NCI-H2227 treated with DMSO at 0.1 percent for 48 hours (cell line): ENCODE data around the gene MAGEF1.
A peak's percentile ranks its signal among the peaks of the same experiment; 100 is the strongest.

Experiments
- DNase-seq: peaks from one replicate; lab custom pipeline; 2025; lab: John Stamatoyannopoulos, UW

MAGEF1 gene

DNA sequence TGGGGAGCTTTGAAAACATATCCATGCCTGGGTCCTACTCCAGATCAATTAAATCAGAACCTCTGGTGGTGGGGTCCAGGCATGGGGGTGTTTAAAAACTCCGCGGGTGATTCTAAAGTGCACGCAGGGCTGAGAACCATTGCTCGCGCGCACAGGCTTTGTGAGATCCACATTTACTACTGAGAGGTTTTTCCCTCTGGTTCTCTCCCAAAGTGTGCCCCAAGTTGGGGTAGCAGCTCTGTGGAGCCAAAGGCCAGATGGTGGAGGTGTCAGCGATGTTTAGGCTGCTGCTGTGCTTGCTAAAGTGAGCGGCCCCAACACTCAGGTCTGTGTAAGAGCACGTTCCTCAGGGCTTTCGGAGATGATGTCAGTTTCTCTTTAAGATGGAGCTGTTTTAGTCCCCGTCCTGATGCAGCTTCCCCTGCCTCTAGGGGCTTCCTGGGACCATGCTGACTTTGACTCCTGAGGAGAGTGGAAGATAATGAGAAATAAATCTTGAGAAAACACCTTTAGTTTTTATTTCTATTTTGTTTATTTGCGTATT lies 13.4 kb upstream of the MAGEF1 start:
- no peak for DNase-seq

DNA sequence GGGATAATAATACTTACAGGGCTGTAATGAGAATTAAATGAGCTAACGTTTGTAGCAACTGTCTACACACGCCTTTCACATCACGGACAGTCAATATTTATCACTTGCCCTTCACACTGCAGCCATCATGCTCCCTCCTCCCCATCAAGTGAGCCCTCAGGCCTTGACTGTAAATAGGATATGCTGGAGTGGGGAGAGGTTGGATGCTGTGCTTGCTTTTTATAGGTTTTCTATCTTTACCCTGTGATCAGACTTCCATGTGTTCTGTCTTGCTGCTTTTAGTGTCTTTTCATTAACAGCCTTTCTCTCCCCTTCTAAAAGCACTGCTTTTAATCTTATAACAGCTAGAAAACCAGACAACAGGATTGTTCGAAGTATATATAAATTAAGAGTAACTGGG lies 12.8 kb upstream of the MAGEF1 start:
- DNase-seq, result no peak

DNA sequence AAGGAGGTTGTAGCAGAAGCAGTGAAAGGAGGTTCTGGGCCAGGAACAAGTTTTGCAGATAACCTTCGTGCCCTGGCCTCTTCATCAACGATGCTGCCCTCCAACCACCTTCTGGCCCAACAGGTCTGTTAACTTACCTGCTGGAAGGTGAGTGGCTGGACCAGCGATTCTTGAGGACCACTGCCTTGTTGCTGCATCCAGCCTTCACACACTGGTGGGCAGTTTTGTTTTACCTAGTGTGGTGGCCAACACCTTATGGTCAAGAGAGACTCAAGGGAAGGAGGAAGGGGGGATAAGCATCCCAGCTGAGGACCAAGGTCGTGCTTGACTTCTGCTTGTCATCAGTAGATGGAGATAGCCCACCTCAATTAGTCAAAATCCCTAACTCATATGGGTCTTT lies 7.8 kb upstream of the MAGEF1 start:
- DNase-seq, result no peak

DNA sequence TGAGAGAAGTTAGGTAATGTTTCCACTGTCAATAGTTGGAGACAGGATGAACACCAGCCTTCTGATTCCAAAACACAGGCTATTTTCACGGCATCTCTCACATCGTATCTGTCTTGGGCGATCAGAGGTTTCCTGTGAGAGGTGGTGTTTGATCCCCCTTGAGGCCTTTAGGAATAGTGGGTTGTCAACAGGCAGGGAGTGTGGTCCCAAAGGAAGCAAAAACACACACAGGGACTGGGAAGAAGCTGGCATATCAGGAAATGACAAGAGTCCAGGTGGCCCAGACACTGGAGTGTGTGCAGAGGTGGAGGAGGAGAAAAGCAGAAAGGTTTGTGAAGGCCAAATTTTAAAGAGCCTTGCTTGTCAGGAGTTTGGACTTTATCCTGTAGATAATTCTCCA lies 6.6 kb upstream of the MAGEF1 start:
- no peak for DNase-seq

DNA sequence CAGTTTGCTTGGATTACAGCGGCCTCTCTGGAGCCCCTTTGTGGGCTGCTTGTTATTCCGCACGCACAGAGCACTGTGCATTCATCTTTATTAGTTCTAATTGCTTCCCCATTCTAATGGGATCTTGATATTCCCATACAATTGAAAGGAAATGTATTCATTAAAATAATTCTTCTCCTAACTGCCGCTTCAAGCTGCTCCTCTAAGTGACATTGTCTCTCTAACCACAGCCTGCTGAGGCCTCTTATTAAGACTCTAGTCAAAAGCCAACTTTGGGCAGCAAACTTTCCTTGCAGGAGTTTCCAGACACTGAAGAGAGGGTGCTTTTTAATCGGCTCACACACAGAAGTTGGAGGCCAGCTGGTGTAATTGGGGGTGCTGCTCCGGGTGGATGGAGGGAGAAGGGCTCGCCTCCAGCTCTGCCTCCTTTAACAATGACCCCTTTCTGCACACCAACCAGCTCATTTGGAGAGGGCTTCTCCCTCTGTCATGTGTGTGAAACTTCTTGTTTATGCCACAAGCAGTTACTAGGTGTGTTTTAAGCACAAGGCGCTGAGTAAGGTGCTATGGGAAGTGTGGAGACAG lies 5.6 kb upstream of the MAGEF1 start:
- peak; percentile 45 for DNase-seq

DNA sequence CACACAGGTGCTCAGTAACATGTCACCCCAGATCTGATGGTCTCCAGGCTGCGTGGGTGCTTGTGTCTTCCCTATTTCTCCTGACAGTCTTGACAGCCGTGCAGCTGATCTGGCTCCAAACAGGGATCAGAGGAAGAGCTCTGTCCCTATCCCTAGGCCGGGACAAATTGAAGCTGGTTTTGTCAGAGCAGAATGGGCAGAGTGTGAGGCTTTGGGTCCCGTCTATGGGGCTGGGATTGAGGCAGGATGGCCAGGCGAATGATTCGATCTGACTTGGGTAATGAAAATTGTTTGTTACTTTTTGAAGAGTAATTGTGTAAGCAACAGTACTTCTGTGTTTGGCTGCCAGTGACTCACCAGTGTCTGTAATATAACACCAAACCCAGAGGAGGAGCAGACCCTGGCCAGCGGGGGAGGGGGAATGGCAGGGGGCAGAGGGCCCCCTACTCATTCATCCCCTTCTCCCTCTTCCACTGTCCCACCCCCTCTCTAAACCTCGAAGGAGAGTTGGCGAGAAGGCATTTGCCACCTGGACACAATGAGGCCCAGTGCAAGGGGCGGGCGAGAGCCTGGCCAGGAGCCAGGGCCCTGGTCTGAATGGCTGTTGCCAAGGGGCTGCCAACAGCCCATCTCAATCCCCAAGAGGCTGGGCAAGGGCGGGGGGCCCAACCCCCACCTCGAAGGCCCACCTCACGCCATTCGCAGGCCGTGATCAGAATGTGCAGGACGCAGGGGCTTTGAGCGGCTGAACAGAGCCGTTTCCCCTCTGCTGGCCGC lies 4.9 kb upstream of the MAGEF1 start:
- DNase-seq, result peak; percentile 15

DNA sequence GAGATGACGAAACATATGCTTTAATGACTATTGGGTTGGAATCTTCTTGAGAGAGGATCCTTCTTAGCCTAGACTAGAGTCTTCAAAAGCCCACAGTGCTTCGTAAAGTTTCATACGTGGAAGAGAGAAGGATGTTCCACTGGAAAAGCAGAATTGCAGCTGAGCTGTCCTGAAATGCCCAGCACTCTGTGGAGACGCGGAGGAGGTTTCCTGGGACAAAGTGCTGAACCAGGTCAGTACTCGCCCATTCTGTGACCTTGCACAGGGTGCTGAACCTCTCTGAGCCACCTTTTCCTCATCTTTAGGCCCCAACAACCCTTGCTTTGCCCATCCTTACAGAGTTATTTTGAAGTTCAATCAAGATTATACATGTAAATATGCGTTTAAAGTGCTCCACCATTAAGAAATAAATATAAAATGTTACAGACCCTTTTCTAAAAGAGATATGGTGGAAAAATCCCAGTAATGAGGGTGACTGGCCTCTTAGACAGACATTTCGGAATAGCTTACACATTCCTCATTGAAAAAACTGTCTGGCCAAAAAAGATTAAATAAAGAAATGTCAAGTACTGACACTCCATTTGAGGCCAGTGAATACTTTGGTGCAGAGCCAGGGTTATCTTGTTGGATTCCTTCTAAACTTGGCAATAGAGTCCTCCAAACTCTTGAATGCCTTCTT lies 4.2 kb upstream of the MAGEF1 start:
- no peak for DNase-seq

DNA sequence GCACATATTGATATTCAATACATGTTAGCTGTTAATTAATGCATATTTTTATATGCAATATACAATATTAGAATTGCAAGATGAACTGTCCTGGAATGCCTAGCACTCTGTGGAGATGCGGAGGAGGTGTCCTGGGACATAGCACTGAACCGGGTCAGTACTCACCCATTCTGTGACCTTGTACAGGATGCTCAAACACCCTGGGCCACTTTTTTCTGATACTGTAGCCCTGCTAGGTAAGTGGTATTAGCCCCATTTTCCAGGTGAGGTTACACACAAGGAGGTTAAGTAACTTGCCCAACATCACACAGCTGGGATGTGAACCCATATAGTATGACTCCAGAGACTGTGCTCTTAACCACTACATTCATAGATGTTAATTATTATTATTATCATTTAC lies 1.7 kb upstream of the MAGEF1 start:
- DNase-seq, result no peak

DNA sequence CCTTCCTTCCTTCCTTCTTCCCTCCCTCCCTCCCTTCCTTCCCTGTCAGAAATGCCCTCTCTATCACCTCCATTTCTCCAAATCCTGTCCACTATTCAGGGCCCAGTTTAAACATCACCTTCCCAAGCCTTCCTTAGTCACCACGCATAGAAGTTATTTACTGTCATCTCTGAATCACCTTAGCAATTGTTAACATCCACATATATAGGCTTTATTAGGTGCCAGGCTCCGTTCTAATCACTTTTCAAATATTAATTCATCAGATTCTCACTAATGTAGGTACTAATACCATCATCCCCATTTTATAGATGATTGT lies 1.1 kb upstream of the MAGEF1 start:
- no peak for DNase-seq

DNA sequence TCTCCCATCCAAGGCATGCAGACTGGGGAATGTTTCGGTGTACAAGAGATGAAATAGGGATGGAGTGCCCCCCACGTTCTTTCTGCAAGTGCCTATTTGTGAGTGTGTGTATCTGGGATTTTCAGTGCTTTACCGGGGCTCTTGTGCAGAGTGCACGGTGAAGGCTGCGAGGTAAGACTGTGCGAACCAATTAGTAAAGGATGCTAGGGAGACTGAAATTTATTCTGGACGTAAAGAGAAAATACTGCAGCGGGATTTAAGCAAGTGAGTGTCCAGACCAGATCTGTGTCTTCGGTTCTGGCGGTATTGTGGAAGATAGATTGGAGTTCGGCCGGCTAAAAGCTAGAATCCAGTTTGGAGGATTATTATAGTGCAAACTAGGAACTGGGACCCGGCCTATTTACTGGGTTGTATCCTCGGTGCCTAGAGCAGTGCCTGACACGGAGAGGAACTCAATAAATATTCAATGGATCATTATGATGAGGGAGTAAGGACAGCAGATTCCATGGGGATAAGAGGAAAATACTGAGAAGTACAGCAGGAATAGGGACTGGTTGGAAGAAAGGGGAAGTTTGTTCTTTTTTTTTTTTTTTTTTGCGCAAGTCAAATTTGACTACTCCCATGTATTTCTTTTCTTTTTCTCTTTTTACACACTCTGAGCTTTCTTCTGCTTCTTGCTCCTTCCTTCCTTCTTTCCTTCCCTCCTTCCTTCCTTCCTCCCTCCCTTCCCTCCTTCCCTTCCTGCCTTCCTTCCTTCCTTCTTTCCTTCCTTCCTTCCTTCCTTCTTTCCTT lies 580 bp upstream of the MAGEF1 start:
- DNase-seq, result no peak

DNA sequence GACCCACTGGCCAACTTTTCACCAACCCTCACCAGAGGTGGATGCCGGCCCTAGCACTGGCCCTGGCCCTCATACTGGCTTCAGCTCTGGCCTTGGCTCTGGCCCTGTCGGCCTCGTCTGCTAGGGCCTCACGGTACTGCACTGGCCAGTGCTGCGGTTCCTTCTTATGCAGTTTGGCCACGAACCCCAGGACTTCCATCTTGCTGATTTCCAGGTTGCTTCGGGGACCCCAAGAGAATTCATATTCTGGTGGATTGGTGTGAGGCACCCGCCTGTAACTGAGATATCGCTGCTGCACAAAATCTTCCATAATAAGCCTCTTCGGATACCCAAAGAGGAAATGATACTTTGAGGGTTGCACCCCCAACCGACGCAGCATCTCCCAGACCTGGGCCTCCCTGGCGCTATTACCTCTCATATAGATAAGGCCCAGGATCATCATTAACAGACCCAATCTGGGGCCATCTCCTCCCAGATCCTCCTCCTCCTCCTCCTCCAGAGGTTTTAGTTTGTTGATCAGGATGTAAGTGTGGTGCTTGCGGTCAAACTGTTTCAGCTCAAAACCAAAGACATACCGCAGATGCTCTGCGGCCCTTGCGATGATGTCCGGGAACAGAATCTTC lies 883 bp downstream of the MAGEF1 start:
- no peak for DNase-seq

DNA sequence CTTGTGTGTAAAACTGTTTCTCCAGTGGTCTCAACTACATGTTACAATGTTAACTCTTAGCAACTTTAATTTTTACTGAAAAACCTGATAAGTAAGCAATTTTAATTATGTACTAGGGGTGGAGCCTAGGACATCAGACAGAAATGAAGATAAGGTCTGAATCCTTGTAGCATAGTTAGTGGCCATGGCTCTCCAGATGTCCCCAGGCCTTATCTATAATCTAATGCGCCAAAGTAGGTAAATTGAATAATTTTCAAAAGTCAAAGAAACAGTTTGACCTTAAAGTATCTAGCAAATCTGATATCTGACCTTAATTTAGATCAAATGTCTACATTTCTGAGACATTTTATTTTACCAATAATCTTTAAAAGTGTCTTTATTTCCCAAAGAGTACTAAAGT lies 8.2 kb downstream of the MAGEF1 start:
- DNase-seq, result no peak

DNA sequence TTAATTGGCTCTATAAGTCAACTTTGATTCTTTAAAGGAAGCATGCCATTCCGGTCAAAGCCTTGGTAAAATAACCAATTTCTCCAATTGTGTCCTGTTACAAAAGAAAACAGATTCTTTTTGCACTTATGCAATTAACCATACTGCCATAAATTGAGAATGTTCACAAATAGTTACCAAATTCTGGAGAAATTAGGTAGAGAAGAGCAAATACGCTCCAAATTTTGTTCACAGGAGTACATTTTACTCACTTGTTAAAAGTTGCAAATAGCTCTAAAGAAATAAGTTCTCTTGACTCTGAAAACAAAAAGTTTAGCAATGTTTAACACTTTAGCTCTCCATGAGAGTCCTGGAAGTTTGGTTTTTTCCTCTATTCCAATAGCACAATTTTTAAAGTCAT lies 11.1 kb downstream of the MAGEF1 start:
- no peak for DNase-seq

DNA sequence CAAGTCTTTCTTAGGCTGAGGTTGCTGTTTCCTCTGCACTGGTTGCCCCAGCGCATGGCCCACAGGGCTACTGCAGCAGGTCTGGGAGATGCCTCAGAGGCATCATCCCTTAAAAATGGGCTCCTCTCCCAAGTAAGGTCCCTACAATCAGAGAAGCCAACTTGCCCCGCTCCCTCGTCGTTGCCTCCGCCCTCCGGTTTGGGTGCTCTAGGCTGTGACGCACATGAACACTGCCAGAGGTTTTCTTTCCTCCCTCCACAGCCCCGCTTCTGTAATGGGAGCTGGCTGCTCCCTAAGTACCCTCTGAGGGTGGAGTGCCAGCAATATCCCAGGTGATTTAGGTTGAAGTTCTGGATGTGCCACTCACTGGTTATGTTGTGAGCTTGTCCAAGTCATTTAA lies 14.0 kb downstream of the MAGEF1 start:
- no peak for DNase-seq

DNA sequence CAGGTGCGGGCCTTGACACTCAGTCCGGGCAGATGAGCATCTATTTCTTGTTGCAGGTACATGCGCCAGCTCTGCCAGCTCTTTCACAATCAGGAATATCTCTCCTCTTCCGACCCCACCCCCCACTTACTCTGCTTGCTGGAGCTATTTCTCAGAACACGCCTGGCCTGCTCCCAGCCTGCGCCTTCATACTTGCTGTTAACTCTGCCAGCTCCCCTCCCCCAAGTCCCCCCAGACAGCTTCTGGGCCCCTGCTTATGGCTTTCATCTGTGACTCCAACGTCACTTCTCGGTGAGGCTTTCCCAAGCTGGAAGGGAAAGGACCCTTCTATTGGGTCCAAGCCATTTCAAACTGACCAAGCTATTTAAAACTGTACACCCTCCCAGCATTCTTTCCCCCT lies 15.2 kb downstream of the MAGEF1 start:
- DNase-seq, result peak; percentile 27

DNA sequence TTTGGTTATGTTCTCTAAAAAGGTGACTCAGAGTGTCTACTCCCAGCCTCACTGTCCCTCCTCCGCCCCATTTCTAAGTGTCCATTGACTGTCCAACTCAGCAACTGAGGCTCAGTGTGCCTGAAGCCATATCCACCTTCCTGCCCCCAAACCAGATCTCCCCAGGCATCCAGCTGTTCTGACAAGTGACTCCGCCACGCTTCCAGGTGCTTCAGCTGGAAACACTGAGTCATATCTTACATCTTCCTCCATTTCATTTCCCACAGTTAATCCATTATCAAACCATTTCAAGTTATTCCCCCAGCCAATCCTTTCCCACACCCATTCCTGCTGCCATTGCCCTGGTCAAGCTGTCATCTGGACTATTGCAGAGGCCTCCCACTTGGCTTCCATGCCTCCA lies 17.1 kb downstream of the MAGEF1 start:
- no peak for DNase-seq

DNA sequence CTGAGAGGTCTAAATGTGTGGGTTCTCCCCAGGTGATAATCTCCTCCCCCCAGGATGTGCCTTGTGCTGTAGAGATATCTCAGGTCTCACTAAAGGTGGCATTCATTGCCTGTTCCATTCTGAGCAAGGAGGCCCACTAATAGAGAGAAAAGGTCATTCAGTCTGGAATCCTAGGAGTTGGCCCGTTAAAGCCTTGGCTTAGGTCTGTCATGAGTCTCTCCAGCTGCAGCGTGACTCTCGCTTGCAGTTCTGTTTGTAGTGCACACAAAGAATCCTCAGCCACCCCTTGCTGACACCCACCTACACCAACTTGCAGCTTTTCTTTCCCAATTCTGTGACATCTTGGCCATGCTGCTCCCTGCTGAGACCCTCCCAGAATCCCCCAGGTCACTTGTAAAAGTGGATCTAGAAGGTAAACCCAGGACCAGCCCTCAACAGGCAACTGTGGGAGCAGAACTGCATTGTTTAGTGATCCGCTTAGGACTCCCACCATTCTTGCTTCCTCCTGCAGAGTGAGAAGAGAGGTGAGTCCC lies 17.7 kb downstream of the MAGEF1 start:
- DNase-seq, result no peak

DNA sequence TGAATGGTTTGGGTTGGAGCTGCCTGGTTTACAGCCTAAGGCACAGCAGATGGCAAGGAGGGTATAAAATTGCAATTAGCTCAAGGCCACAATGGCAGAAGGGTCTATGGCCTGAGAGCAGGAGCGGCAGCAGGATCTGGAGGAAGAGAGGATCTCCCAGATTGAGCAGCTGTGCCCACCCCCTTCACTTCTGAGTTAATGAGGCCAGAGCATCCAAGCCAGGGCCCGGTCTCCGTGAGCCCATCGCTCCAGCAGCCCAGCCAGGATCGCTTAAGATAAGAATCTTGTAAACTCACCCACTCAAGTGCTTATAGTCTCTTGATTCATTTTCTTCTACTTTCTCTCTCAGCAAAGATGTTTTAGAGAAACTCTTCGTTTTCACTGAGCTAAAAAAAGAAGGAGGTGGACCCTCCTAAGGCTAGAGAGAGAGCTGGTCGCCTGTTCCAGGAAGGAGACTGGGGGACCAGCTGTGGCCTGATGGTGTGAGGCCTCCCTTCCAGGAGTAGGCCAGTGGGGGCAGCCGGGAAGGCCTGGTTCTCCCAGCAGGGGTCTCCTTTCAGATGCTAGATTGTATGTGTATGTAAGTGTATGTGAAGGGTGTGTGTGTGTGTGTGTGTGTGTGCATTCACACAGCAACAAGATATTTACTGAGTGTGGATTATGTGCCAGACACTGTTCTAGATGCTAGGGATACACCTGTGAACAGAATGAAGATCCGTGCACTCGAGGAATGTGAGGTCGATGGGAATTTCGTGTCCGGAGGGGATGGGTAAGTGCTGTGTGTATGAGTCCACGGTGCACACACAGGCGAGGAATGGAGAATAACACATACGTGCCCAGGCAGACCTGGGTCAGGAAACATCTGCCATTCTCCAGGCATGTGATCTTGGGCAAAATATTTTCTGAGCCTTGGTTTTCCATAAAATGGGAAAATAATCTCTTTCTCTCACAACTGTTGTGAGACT lies 18.6 kb downstream of the MAGEF1 start:
- peak; percentile 67 for DNase-seq

DNA sequence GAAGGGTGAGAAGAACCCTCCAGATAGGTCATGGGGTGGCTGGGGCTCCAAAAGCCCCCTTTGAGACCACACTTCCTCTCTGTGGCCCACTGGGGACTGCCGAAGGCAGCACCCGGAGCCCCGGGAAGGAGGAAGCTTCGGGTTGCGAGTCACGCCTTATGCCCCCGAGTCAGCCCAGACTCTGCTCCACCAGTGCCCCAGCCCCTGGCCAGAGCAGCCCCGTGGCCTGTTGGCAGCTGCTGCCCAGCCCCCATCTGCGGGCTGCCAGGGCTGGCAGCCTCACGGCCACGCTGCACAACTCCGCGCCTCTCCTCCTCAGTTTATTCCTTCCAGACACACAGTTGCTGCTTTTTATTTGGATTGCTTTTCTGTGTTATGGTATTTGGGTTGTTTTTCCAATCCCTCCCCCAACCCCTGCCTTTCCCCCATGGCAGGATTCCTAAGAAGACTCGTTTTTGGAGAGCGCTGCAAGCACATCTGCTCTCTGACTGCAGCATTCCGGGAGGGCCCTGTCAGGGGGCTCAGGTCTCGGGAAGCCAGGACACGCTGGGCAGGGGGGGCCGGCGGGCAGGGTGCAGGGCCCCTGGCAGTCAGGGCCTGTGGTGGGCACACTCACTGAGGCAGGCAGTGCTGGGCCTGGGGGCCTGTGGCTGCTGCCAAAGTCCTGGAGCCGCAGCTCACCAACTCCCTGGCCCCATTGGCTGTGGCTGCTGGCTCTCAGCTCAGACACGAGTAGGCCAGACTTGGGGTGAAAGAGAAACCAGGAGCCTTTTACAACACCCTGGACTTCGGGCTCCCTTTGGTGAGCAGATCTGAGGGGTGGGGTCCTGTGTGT lies 20.2 kb downstream of the MAGEF1 start:
- no peak for DNase-seq
